ENCODE measurements around the gene PGLYRP3.

The PGLYRP3 gene

GRCh38 chr1:153310526-153310925 lies 2.2 kb downstream of the PGLYRP3 start:
- DNase-seq = no peak

GRCh38 chr1:153309441-153309840 lies 3.3 kb downstream of the PGLYRP3 start:
- DNase-seq = no peak

GRCh38 chr1:153308540-153308939 lies 4.2 kb downstream of the PGLYRP3 start:
- DNase-seq = no peak

DNA sequence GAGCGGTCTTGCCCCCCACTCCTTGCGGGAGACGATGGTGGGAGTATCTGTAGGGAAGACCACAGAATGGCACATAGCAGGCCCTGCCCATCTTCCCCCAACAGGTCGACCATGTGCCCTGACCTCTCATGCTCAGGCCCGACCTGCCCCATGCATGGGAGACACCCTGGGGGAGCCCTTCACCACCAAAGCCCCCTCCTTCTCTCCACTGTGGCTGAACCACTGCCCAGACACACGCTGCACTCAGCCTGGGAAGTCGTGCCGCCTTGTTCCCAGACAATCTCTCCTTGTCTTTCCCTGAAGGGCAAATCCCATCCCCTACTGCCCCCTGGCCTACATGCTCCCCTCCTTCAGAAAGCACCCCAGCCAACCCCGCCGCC lies 5.5 kb downstream of the PGLYRP3 start:
- no peak for DNase-seq

DNA sequence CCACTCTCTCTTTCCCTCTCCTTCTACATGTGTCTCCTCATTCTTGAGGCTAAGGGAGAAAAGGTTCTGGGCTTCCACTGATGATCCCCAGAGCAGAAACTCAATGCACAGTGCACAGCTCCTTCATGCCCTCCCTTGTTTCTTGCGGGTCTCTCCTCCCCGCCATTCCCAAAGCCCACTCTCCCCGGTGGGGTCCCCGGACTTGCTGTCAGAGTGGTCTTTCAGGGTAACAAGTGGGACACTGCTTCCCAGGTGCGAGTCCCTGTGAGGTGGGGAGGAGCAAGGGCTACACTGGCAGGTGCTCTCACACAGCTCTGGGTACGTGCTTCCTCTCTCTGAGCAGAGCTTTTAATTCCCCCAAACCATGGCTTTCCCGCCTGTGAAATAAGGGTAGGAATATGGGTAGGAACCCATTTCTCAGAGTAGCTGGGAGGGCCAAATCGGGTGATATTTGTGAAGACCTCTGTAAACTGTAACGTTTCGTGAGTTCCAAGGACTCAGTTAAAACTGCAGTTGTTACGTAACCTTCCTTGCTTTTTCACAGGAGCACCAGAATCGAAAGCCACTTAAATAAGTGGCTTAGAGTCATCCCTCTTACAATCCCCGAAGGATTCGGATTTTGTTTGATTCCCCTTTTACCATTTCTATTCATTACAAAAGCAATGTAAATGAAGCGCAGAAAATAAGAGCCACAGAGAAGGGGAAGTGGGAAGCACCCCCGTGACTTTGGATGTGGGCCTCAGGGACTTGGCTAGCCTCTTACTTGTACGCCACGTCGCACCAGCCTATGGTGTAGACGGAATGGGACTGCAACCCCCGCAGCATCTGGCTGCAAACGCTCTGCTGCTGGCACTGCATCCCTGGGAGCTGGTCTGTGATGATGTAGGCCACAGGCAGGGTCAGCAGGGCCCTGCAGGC lies 6.2 kb downstream of the PGLYRP3 start:
- no peak for DNase-seq

DNA sequence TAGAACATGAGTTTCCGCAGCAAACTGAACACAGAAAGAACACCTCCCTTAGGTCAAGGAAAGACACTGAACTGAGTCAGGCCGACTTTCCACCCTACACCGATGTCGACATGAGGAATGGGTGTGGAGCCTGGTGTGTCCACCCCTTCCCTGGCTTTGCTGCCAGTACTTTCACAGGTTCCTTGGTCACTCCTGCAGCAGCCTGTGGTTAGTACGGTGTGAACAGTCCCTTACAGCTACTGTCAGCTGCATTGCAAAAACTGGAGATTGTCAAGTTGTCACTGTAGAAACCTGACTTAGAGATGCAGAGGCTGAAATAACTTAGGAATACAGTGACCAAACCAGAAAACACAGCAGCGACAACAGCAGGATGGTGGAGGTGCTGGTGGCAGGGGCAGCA lies 7.1 kb downstream of the PGLYRP3 start:
- DNase-seq = no peak

DNA sequence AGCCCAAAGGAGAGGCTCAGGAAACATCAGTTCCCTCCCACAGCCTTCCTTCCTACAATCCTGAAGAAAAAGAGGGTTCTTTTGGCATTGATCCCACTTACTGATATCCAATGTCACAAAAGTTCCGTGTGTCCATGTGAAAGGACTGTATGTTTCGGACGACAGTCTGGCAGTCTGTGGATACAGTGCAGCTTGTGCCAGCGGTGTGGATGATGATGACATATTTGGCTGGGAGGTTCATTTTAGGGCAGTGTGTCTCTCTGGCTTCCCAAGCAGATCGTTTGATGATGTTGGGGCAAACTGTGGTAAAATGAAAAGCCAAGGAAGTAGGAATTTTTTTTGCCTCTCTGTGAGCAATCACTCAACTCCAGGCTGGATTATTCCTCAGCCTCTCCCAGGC lies 10.4 kb downstream of the PGLYRP3 start:
- no peak for DNase-seq

DNA sequence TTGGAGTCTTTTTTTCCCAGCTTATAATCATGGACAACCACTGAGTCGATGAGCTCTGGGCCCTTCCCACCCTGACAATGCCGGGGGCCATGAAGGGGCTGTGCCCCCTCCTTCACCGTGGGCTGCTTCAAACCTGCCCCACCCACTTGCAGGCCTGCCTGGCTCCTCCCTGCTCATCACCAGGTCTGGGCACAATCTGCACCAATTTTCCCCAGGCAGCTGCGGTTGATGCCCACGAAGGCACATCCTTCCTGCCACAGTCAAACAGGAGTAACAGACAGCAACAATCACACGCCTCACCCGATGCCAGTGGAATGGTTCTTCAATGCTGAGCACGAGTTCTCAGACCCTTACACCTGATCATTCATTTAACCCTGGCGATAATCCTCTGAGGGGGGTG lies 18.9 kb downstream of the PGLYRP3 start:
- no peak for DNase-seq

- no peak for DNase-seq
Measured at GRCh38 chr1:153293480-153293775, 19.3 kb downstream of the PGLYRP3 start.

DNA sequence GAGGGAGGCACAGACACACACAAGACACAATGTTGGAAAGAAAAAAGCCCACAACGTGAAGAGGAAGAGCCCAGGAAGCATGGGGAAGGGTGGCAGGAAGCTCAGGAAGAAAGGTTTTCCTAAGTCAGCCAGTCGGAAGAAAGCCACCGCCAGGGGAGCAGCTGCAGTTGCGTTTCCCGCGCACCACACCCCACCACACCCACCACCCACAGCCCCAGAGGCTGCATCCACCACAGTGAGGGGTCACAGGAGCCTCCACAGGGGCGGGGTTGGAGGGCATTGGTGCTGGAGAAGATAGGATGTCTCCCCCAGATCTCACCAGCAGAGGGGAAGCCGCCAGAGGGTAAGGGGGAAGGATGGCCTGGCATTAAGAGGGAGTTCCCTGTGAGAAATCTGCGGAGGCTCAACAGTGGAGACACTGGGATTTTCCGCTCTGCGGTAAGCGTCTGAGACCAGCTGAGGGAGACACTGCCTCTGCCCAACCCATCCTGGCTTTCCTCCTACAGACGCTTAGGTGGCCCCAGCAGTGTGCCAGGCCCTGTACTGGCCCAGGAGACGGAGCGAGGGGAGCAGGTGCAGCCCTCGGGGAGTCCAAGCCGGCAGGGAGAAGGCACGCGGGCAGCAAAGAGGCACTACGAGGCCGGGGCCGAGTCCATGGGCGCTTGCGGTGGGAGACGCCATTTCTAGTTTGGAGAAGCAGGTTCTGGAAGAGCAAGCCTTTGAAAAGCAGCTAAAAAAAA lies 19.8 kb downstream of the PGLYRP3 start:
- DNase-seq = no peak

- DNase-seq = no peak
Measured at GRCh38 chr1:153292185-153292584, 20.6 kb downstream of the PGLYRP3 start.

- no peak for DNase-seq
Measured at GRCh38 chr1:153291514-153291913, 21.2 kb downstream of the PGLYRP3 start.

DNA sequence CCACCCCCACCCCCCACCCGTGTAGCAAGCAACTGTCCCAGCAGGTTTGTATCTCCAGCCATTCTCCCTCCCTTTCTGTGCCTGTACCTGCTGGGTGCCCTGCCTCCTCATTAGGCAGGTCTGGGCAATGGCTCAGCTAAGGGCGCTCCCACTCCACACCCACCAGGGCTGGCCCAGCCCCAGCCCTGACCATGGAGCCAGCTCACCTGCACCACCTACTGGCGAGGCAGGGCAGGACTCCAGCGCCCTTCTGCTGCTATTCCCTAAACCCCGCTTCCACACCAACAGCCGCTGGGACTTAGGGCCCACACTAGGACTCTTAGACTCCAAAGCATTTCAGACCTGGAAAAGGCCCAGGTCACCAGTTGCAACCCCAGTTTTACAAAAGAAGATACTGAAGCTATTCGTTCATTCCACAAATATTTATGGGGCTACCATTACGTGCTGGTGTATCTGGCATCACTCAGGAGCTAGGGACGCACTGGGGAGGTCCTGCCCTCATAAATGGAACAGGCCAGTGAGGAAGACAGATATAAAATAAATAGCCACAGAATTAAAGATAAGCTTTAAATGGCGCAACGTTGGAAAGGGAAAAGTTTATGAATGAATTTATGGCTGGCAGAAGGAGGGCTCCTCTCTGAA lies 24.0 kb downstream of the PGLYRP3 start:
- no peak for DNase-seq

- no peak for DNase-seq
Measured at GRCh38 chr1:153277852-153278251, 34.9 kb downstream of the PGLYRP3 start.

DNA sequence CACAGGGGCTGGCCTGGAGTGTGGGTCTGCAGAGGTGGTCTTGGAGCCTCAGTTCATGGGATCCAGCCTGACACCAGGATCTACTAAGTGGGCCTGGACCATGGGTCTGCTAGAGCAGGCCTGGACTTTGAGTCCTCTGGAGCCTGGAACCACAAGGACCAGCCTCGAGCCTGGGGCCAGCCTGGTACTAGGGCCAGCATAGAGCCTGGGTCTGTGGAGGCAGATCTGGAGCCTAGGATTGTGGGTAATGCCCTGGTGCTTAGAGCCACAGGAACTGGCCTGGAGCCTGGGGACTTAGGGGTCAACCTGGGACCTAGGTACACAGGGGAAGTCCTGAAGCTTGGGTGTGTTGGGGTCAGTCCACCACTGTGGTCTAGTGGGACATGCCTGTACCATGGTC lies 40.6 kb downstream of the PGLYRP3 start:
- DNase-seq = no peak

- no peak for DNase-seq
Measured at GRCh38 chr1:153271711-153272110, 41.0 kb downstream of the PGLYRP3 start.

DNA sequence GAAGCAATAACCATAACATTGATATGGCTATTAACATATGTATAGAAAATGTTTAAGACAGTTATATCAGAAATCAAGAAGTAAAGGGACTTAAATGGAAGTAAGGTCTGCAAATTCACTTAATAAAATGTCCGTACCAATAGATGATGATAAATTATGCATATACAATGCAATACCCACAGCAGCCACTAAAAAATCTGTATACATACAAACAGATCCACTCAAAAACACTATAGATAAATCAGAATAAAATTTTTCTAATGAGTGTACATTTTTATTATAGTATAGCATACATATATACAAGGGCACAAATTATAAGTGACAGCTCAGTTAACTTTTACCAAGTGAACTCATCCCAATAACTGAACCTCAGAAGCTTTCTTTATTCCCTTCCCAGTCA lies 47.3 kb downstream of the PGLYRP3 start:
- no peak for DNase-seq

GRCh38 chr1:153262462-153263157 lies 50.1 kb downstream of the PGLYRP3 start:
- no peak for DNase-seq

DNA sequence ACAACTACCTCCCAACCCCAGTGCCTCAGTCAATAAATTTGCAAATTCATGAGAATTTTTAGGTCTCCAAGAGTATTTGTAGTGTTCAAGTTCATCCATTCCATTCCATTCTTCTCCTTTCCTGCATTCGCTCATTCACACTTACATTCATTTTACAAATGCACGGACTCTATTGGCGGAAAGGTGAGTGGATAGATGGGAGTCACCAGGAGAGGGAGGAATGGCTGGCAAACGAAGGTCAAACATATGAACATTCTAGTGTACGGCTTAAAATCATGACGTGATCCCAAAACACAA lies 50.7 kb downstream of the PGLYRP3 start:
- no peak for DNase-seq

DNA sequence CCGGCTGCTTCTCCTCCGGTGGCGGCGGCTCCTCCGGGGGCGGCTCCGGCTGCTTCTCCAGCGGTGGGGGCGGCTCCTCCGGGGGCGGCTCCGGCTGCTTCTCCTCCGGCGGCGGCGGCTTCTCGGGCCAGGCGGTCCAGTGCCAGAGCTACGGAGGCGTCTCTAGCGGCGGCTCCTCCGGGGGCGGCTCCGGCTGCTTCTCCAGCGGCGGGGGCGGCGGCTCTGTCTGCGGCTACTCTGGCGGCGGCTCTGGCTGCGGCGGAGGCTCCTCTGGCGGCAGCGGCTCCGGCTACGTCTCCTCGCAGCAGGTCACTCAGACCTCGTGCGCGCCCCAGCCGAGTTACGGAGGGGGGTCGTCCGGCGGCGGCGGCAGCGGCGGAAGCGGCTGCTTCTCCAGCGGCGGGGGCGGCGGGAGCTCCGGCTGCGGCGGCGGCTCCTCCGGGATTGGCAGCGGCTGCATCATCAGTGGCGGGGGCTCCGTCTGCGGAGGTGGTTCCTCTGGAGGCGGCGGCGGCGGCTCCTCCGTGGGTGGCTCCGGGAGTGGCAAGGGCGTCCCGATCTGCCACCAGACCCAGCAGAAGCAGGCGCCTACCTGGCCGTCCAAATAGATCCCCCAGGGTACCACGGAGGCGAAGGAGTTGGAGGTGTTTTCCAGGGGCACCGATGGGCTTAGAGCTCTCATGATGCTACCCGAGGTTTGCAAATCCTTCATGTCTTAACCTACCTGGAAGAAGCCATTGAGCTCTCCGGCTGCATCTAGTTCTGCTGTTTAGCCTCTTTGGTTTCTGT lies 51.3 kb downstream of the PGLYRP3 start:
- DNase-seq = no peak

- DNase-seq = no peak
Measured at GRCh38 chr1:153260585-153261280, 52.0 kb downstream of the PGLYRP3 start.

DNA sequence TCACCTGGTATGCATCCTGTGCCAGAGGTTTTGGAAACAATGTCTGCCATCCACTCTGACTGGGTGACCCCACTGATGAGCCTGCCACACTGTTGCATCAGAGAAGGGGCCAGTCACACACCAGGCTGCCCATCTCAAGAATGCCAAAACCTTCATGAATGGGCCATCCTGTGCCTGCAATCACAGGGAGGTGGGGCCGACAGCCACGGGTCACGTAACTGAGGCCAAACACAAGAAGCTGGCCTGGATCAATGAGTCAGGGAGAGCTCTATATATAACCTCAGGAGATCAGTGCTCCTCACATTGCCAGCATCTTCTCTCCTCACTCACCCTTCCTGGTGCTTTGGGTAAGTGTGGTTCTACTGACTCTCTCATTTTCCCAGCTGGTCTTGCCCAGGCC lies 53.4 kb downstream of the PGLYRP3 start, which contains the start of gene LORICRIN:
Gene LORICRIN, plus strand, starts transcription at position 301 of the 400 bp plus-strand sequence. CDS start 1,263 bp downstream, outside the sequence.
- DNase-seq = no peak
